SH-SY5Y (cell line): ENCODE measurements around the gene DSCAM.

Source experiments
- GATA2 ChIP-seq: IDR thresholded peaks from 2 replicates; pipeline ENCODE4 v1.6.1; 2011; ENCODE audit warnings: mild to moderate bottlenecking, low read depth, low read length
- GATA3 ChIP-seq: IDR thresholded peaks from 2 replicates; pipeline ENCODE4 v1.6.1; 2011; ENCODE audit warnings: low read depth, mild to moderate bottlenecking, low read length, moderate library complexity

Gene DSCAM

DNA sequence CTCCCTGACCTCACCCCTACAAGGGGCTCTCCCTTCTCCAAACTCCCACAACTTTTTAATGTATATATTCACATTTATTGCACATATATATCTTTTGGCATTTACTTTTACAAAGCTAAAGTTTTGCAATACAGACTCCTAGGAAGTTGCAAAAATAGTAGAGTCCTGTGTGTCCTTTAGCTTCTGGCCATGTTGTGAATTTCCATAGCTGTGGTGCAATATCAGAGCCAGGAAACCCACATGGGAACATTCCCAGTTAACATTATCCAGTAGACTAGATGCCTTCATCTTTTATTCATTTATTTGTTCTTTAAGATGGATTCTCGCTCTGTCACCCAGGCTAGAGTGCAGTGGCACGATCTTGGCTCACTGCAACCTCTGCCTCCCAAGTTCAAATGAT lies 636.7 kb downstream of the DSCAM start:
- TF ChIP-seq GATA2 (no peak), GATA3 (no peak)

GRCh38 chr21:40208948-40209345 lies 638.0 kb downstream of the DSCAM start:
- no peak for TF ChIP-seq GATA2
- TF ChIP-seq GATA3: no peak

DNA sequence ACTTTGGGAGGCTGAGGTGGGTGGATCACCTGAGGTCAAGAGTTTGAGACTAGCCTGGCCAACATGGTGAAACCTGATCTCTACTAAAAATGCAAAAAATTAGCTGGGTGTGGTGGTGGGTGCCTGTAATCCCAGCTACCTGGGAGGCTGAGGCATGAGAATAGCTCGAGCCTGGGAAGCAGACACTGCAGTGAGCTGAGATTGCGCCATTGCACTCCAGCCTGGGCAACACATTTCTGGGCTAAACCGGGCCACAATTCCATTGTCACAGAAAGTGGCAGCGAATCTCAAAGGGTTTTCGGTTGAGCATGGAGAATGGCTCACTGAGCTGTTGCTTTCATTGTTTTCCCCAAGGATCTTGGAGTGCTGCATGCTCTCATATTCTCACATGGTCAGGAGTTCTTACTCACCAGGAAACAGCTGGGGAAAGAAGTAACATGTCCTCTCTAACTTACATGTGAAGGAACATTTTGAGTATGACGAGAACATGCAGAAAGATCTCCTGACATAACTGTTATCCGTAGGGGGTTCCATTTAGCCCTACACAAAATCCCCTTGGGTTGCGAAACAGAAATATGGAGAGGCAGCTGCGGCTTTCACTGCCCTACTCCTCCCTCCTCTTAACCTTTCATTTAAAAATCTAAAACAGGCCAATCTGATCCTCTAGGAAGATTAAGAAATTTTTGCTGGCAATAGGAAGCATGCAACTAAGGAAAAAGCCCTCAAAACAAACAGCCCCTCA lies 638.6 kb downstream of the DSCAM start:
- TF ChIP-seq GATA2 (no peak), GATA3 (no peak)

GRCh38 chr21:40200946-40201345 lies 646.0 kb downstream of the DSCAM start:
- TF ChIP-seq GATA3 (no peak), GATA2 (no peak)

GRCh38 chr21:40200126-40200525 lies 646.8 kb downstream of the DSCAM start:
- TF ChIP-seq GATA3 (no peak), GATA2 (no peak)

GRCh38 chr21:40194185-40194980 lies 652.6 kb downstream of the DSCAM start:
- TF ChIP-seq GATA3: no peak

- no peak for TF ChIP-seq GATA3
- no peak for TF ChIP-seq GATA2
These were observed 655.3 kb downstream of the DSCAM start for GRCh38 chr21:40191616-40192015.

- no peak for TF ChIP-seq GATA3
- no peak for TF ChIP-seq GATA2
These were observed 655.8 kb downstream of the DSCAM start for GRCh38 chr21:40191196-40191595.

DNA sequence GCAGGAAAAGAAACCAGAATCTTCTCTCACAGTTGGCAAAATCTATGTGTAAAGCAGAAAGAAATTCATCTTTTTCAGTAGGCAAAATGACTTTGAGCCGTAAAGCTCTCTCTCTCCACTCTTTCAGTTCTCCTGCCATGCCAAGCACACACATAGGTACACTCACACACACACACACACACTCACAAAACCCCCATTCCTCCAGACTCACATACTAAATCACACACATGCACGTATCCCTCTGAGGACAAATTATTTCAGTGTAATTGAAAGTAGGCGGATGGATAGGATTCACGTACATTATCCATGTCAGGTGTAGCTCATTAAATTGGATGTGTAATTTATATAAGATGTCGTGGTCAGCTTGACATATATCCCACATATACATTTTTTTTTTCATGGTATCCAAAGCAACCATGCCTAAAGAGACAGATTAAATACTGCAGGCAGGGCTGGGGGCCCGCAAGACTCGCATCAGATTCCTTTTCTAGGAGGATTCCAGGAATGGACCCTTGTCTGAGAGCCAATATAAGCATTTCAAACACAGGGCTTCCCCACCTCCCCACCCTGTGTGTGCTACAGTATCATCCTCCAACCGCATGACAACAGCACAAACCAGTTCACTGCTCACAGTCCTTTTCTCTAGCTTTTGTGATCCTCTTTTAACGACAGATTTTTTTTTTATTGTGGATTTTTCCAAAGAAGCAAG lies 658.9 kb downstream of the DSCAM start:
- no peak for TF ChIP-seq GATA3
- TF ChIP-seq GATA2: no peak

GRCh38 chr21:40187244-40187643 lies 659.7 kb downstream of the DSCAM start:
- TF ChIP-seq GATA2 (no peak), GATA3 (no peak)

- TF ChIP-seq GATA3 (no peak), GATA2 (0 out of 2 replicates have a peak, but pooled peaks have one; percentile 10)
These were observed 660.9 kb downstream of the DSCAM start for GRCh38 chr21:40186045-40186444.

DNA sequence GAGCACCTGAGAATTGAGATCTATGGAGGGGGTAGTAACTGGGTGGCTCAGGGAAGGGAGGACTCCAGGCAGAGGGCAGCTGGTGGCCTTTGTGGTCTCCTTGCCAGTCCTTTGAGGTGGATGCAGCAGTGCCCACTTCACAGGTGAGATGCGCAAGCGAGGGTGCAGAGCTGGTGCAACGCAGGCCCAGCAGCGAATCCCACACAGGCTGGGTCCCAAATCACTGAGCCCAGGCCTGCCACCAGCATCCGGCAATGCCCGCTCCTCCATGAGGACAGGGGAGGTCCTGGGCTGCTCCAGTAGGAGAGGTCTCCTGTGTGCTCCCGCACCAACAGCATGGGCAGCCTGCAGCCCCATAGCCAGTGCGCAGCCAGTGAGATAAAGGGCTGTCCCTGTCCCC lies 661.8 kb downstream of the DSCAM start:
- TF ChIP-seq GATA2 (no peak), GATA3 (no peak)

- TF ChIP-seq GATA3: no peak
- no peak for TF ChIP-seq GATA2
These were observed 667.8 kb downstream of the DSCAM start for GRCh38 chr21:40179166-40179565.

DNA sequence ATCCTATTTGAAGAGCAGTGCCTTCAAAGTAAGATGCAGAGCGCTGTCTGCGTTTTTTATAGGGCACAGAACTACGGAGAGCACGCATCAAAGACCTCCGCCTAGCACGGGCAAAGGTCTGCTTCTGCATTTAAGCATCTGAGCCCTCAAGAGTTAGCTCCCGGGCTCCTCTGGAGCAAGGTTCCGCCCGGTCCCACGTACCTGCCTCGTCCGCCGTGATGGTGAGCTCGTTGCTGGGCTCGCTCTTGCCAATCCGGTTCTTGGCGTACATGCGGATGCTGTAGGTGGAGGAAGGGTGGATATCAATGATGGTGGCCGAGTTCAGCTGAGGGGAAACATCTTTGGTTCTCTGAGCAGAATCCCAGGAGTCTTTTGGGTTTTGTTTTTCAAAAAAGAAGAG lies 668.2 kb downstream of the DSCAM start:
- TF ChIP-seq GATA2: no peak
- TF ChIP-seq GATA3: no peak

- TF ChIP-seq GATA3 (no peak), GATA2 (no peak)
These were observed 669.0 kb downstream of the DSCAM start for GRCh38 chr21:40177979-40178378.
